ENCODE results near the gene PIEZO2.

GRCh38 chr18:10681581-10682367 lies 467.6 kb downstream of the PIEZO2 start:
- TF ChIP-seq ARNTL (CRISPR knock-in tag; IDR thresholded peaks at IDR 0.05; ENCODE audit: borderline replicate concordance, low read depth), result no peak
- no peak for TF ChIP-seq ISL1 (CRISPR knock-in tag; IDR thresholded peaks at IDR 0.05)
- no peak for TF ChIP-seq ZFP30 (CRISPR knock-in tag; IDR thresholded peaks at IDR 0.05)

Measured in SK-N-SH treated with all-trans-retinoic acid at 6 μM for 48 hours (cell line).